ENCODE measurements around the gene CNOT6.
A peak's percentile ranks its signal among the peaks of the same experiment; 100 is the strongest.

CNOT6 gene

DNA sequence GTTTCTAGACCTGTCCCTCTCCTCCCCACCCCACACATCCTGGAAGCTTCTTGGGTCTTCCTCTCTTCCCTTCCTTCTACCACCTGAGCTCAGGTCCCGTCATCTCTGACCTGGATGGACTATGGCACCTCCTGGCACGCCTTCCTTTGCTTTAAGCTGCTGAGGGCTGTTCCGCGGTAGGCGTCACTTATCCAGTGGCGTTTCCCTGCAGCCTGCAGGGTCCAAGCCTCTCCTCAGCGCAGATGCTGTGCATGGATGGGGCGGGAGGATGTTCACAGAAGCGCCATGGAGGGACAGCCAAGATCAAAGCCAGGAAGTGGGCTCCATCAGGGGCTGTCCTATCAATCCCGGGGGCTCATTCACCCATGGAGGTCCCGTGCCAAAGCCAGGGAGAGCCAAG lies 23.8 kb upstream of the CNOT6 start:
- Histone ChIP-seq H3K9me3 (ENCODE audit: low read length) (no peaks in the 10 kb centered on the region), H3K4me1 (ENCODE audit: insufficient read depth, low read length, severe bottlenecking) (no peaks in the 10 kb centered on the region), H3K27me3 (ENCODE audit: insufficient read depth, low read length) (no peaks in the 10 kb centered on the region), H3K4me2 (ENCODE audit: low read length) (no peak overlapping the region), H3K27ac (ENCODE audit: low read depth, low read length, poor library complexity, severe bottlenecking) (no peak overlapping the region), H3K9ac (ENCODE audit: low read length) (no peak overlapping the region), H2AFZ (ENCODE audit: low read length) (no peak overlapping the region), H3F3A (ENCODE audit: insufficient read depth, low read length) (no peaks in the 10 kb centered on the region), H3K9me2 (ENCODE audit: low read depth, low read length) (no peaks in the 10 kb centered on the region), H3K79me2 (ENCODE audit: insufficient read depth, low read length) (no peaks in the 10 kb centered on the region), H4K20me1 (ENCODE audit: insufficient read depth, low read length) (no peaks in the 10 kb centered on the region), H3K4me3 (ENCODE audit: low read depth, low read length, poor library complexity, severe bottlenecking) (no peak overlapping the region), H3K36me3 (ENCODE audit: insufficient read depth, low read length) (no peaks in the 10 kb centered on the region)
- TF ChIP-seq EZH2 (IDR thresholded peaks at IDR 0.05; ENCODE audit: borderline replicate concordance, low read length) = no peak
- no peak for TF ChIP-seq CTCF (IDR thresholded peaks at IDR 0.05; ENCODE audit: low read length)

GRCh38 chr5:180470966-180471582 lies 23.1 kb upstream of the CNOT6 start:
- TF ChIP-seq CTCF (IDR thresholded peaks at IDR 0.05; ENCODE audit: low read length) (peak; percentile 89), EZH2 (IDR thresholded peaks at IDR 0.05; ENCODE audit: borderline replicate concordance, low read length) (no peak)
- H3K9ac ChIP-seq (ENCODE audit: low read length) = no peak overlapping the region
- H3F3A ChIP-seq (ENCODE audit: insufficient read depth, low read length) = no peaks in the 10 kb centered on the region
- no peaks in the 10 kb centered on the region for H3K4me1 ChIP-seq (ENCODE audit: insufficient read depth, low read length, severe bottlenecking)
- H3K27ac ChIP-seq (ENCODE audit: low read depth, low read length, poor library complexity, severe bottlenecking) = no peak overlapping the region
- H4K20me1 ChIP-seq (ENCODE audit: insufficient read depth, low read length) = no peaks in the 10 kb centered on the region
- H3K4me2 ChIP-seq (ENCODE audit: low read length) = no peak overlapping the region
- H3K36me3 ChIP-seq (ENCODE audit: insufficient read depth, low read length) = no peaks in the 10 kb centered on the region
- no peaks in the 10 kb centered on the region for H3K27me3 ChIP-seq (ENCODE audit: insufficient read depth, low read length)
- no peaks in the 10 kb centered on the region for H3K9me2 ChIP-seq (ENCODE audit: low read depth, low read length)
- no peaks in the 10 kb centered on the region for H3K79me2 ChIP-seq (ENCODE audit: insufficient read depth, low read length)
- H3K9me3 ChIP-seq (ENCODE audit: low read length) = no peaks in the 10 kb centered on the region
- H3K4me3 ChIP-seq (ENCODE audit: low read depth, low read length, poor library complexity, severe bottlenecking) = no peak overlapping the region
- H2AFZ ChIP-seq (ENCODE audit: low read length) = no peak overlapping the region

GRCh38 chr5:180471866-180472265 lies 22.3 kb upstream of the CNOT6 start:
- H3K9ac ChIP-seq (ENCODE audit: low read length) = no peak overlapping the region
- TF ChIP-seq EZH2 (IDR thresholded peaks at IDR 0.05; ENCODE audit: borderline replicate concordance, low read length) (no peak), CTCF (IDR thresholded peaks at IDR 0.05; ENCODE audit: low read length) (no peak)
- H3K9me3 ChIP-seq (ENCODE audit: low read length) = no peaks in the 10 kb centered on the region
- no peaks in the 10 kb centered on the region for H3F3A ChIP-seq (ENCODE audit: insufficient read depth, low read length)
- H2AFZ ChIP-seq (ENCODE audit: low read length) = no peak overlapping the region
- H3K4me2 ChIP-seq (ENCODE audit: low read length) = no peak overlapping the region
- no peak overlapping the region for H3K27ac ChIP-seq (ENCODE audit: low read depth, low read length, poor library complexity, severe bottlenecking)
- H3K79me2 ChIP-seq (ENCODE audit: insufficient read depth, low read length) = no peaks in the 10 kb centered on the region
- H3K36me3 ChIP-seq (ENCODE audit: insufficient read depth, low read length) = no peaks in the 10 kb centered on the region
- no peaks in the 10 kb centered on the region for H4K20me1 ChIP-seq (ENCODE audit: insufficient read depth, low read length)
- H3K4me3 ChIP-seq (ENCODE audit: low read depth, low read length, poor library complexity, severe bottlenecking) = no peak overlapping the region
- no peaks in the 10 kb centered on the region for H3K9me2 ChIP-seq (ENCODE audit: low read depth, low read length)
- H3K4me1 ChIP-seq (ENCODE audit: insufficient read depth, low read length, severe bottlenecking) = no peaks in the 10 kb centered on the region
- H3K27me3 ChIP-seq (ENCODE audit: insufficient read depth, low read length) = no peaks in the 10 kb centered on the region

Data from OCI-LY1 (cell line).